SK-N-SH (cell line): Measurements from ENCODE around the gene SFR1. TPM values are rescaled to one million over a fixed set of nuclear protein-coding genes. Genes with fewer than 3 reads are reported as not detected.

ENCODE experiments used
- CTCF ChIA-PET: fragments of 300-600, 350-600 bp; formaldehyde crosslinking; extraction: SDS; loops from one replicate; lab custom pipeline; 2021; lab: Yijun Ruan, JAX
- POLR2A ChIA-PET: fragments of 350-600 bp; sonication (Branson Sonifier 250); formaldehyde crosslinking; extraction: SDS; loops from one replicate; lab custom pipeline; 2020; ENCODE audit warnings: antibody characterized with exemption, inconsistent platforms; lab: Yijun Ruan, JAX
- DNase-seq: peaks from one replicate; pipeline ENCODE4 v3.0.0; 2012
- H2AFZ ChIP-seq: fragments of 200-600 bp; sonication (generic); 2 replicates; pipeline ENCODE4 v1.8.1; 2016; ENCODE audit warnings: antibody characterized with exemption, mild to moderate bottlenecking, low read depth
- H3F3A ChIP-seq: fragments of 200-600 bp; sonication (generic); replicated peaks from 2 replicates; pipeline ENCODE3; 2016; ENCODE audit warnings: antibody characterized with exemption, mild to moderate bottlenecking; ENCODE audit not compliant: insufficient read depth
- H3K27ac ChIP-seq, 2 experiments: fragments of 200-500 bp in 1 of 2; fragments of 200-600 bp in 1 of 2; sonication (Bioruptor generic) in 1 of 2; sonication (generic), shearing (Covaris generic) in 1 of 2; 2 replicates each; pipeline versions ENCODE4 v1.5.1 to v1.6.1; 2014 to 2016; ENCODE audit warnings: low read depth in 2 of 2, inconsistent platforms in 1 of 2, low read length in 1 of 2, mild to moderate bottlenecking in 1 of 2, mixed read lengths in 1 of 2
- H3K27me3 ChIP-seq: fragments of 200-600 bp; sonication (generic), shearing (Covaris generic); 2 replicates; pipeline ENCODE4 v1.6.1; 2016; ENCODE audit warnings: mixed run types; ENCODE audit not compliant: insufficient read depth
- H3K36me3 ChIP-seq, 2 experiments: fragments of 200-500 bp in 1 of 2; fragments of 200-600 bp in 1 of 2; sonication (Bioruptor generic) in 1 of 2; sonication (generic) in 1 of 2; replicated peaks in 1 of 2; 2 replicates each; pipeline versions ENCODE3 to v1.5.1; 2014 to 2016; ENCODE audit warnings: low read length in 1 of 2, mild to moderate bottlenecking in 1 of 2; ENCODE audit not compliant: insufficient read depth in 2 of 2, control insufficient read depth in 1 of 2
- H3K4me1 ChIP-seq, 2 experiments: fragments of 200-500 bp in 1 of 2; fragments of 200-600 bp in 1 of 2; sonication (Bioruptor generic) in 1 of 2; sonication (generic), shearing (Covaris generic) in 1 of 2; 2 replicates each; pipeline versions ENCODE4 v1.5.1 to v1.6.1; 2014 to 2016; ENCODE audit warnings: low read depth in 1 of 2, low read length in 1 of 2, mixed run types in 1 of 2; ENCODE audit not compliant: insufficient read depth in 2 of 2, control insufficient read depth in 1 of 2
- H3K4me2 ChIP-seq: fragments of 200-600 bp; sonication (generic), shearing (Covaris generic); 2 replicates; pipeline ENCODE4 v1.6.1; 2017; ENCODE audit warnings: mixed run types
- H3K4me3 ChIP-seq, 2 experiments: fragments of 200-500 bp in 1 of 2; fragments of 200-600 bp in 1 of 2; sonication (Bioruptor generic) in 1 of 2; sonication (generic), shearing (Covaris generic) in 1 of 2; 2 replicates each; pipeline versions ENCODE4 v1.5.1 to v1.8.1; 2014 to 2016; ENCODE audit warnings: low read depth in 2 of 2, inconsistent platforms in 1 of 2, low read length in 1 of 2, mild to moderate bottlenecking in 1 of 2, mixed read lengths in 1 of 2, moderate library complexity in 1 of 2
- H3K79me2 ChIP-seq: fragments of 200-600 bp; sonication (generic); 2 replicates; pipeline ENCODE4 v1.8.1; 2017; ENCODE audit warnings: mild to moderate bottlenecking; ENCODE audit not compliant: insufficient read depth
- H3K9ac ChIP-seq: fragments of 200-600 bp; sonication (generic); 2 replicates; pipeline ENCODE4 v1.6.1; 2017; ENCODE audit warnings: mixed run types
- H3K9me2 ChIP-seq: fragments of 200-600 bp; sonication (generic); 2 replicates; pipeline ENCODE4 v1.6.1; 2017; ENCODE audit warnings: mixed run types
- H3K9me3 ChIP-seq: fragments of 200-600 bp; sonication (generic); 2 replicates; pipeline ENCODE4 v1.6.1; 2017; ENCODE audit warnings: mixed run types, mild to moderate bottlenecking, moderate library complexity
- H4K20me1 ChIP-seq: fragments of 200-600 bp; sonication (generic); 2 replicates; pipeline ENCODE4 v1.6.1; 2017; ENCODE audit warnings: mild to moderate bottlenecking, mixed run types; ENCODE audit not compliant: insufficient read depth
- FOXJ3 ChIP-seq: sonication (generic); formaldehyde crosslinking; IDR thresholded peaks from 2 replicates; pipeline ENCODE4 v1.5.1; 2020; ENCODE audit warnings: mild to moderate bottlenecking, missing genetic modification reagents
- GABPA ChIP-seq: IDR thresholded peaks from 2 replicates; pipeline ENCODE4 v1.4.0; 2012; ENCODE audit warnings: low read depth, mild to moderate bottlenecking
- GATA2 ChIP-seq: sonication (generic); formaldehyde crosslinking; IDR thresholded peaks from 2 replicates; pipeline ENCODE4 v1.5.0; 2020; ENCODE audit warnings: mild to moderate bottlenecking, missing genetic modification reagents
- IRF3 ChIP-seq: fragments of 150-350 bp; IDR thresholded peaks from 2 replicates; pipeline ENCODE4 v1.6.1; 2016; ENCODE audit warnings: mild to moderate bottlenecking, low read depth, low read length
- JUND ChIP-seq: IDR thresholded peaks from 2 replicates; pipeline ENCODE4 v1.4.0; 2012
- MEF2A ChIP-seq: IDR thresholded peaks from 2 replicates; pipeline ENCODE4 v1.4.0; 2012; ENCODE audit warnings: low read depth, borderline replicate concordance
- NRF1 ChIP-seq: IDR thresholded peaks from 2 replicates; pipeline ENCODE4 v1.6.1; 2012; ENCODE audit warnings: low read depth, mild to moderate bottlenecking, low read length
- POLR2AphosphoS5 ChIP-seq: IDR thresholded peaks from 2 replicates; pipeline ENCODE4 v1.6.1; 2012; ENCODE audit warnings: low read depth, low read length
- RCOR1 ChIP-seq: fragments of 150-350 bp; IDR thresholded peaks from 2 replicates; pipeline ENCODE4 v1.6.1; 2017; ENCODE audit warnings: antibody characterized with exemption, low read length
- SIN3A ChIP-seq: IDR thresholded peaks from 2 replicates; pipeline ENCODE4 v1.6.1; 2012; ENCODE audit warnings: low read depth, mild to moderate bottlenecking, low read length, moderate library complexity, borderline replicate concordance
- USF2 ChIP-seq: fragments of 150-350 bp; IDR thresholded peaks from 2 replicates; pipeline ENCODE4 v1.6.1; 2017; ENCODE audit warnings: antibody characterized with exemption, low read length, low read depth, borderline replicate concordance
- WGBS: methylation state at CpG from one replicate; pipeline ENCODE4 v1.1.6; 2017; ENCODE audit warnings: low lambda C conversion rate; 5-methylcytosine and 5-hydroxymethylcytosine counted together
- polyA plus RNA-seq, 3 experiments: library from polyadenylated mRNA; depleted of rRNA; stranded (reverse); fragments of >200 nt; gene quantifications; 2 replicates each; pipeline ENCODE4 v1.2.3, GENCODE V29; 2012

The SFR1 gene
- polyA plus RNA-seq, 1 of the 3 experiments (the other 2 are of a cell fraction): 1.5 TPM

GRCh38 chr10:104119996-104120395 is 2.0 kb upstream of the SFR1 start:
- no peaks in the 10 kb centered on the region for H3K9me3 ChIP-seq
- no peak overlapping the region for H3K4me2 ChIP-seq
- peak overlapping the region; percentile 100; the same call in 1 of the 2 replicates for H3K9ac ChIP-seq
- WGBS: 78% methylated on average over 3 of the region's 3 CpGs
- ChIA-PET CTCF (interaction anchor here (2.7 to 5.2 kb wide), 2 partner anchors 138 to 232 kb away, joined by 8 to 44 read pairs; no protein-coding TSS in a partner anchor), POLR2A (no interaction called here)
- H3K36me3 ChIP-seq: peaks cover 0 to 6% of the 10 kb centered on the region in 2 experiments
- H3F3A ChIP-seq: peaks cover 12% of the 10 kb centered on the region
- H3K79me2 ChIP-seq: no peaks in the 10 kb centered on the region
- peak overlapping the region; percentile 93 for H2AFZ ChIP-seq
- no peak for DNase-seq
- peak overlapping the region in 1 of 2 experiments; percentile 100; a peak in 2 of 4 replicates for H3K27ac ChIP-seq
- peaks cover 0 to 11% of the 10 kb centered on the region in 2 experiments; a peak in 3 of 4 replicates for H3K4me1 ChIP-seq
- H3K9me2 ChIP-seq: no peaks in the 10 kb centered on the region
- TF ChIP-seq POLR2AphosphoS5: no peak
- no peak for TF ChIP-seq FOXJ3 (CRISPR knock-in tag)
- no peak for TF ChIP-seq IRF3
- TF ChIP-seq USF2: no peak
- TF ChIP-seq SIN3A: no peak
- no peak for TF ChIP-seq GATA2 (CRISPR knock-in tag)
- TF ChIP-seq RCOR1: no peak
- no peak for TF ChIP-seq NRF1
- no peaks in the 10 kb centered on the region for H3K27me3 ChIP-seq
- no peak overlapping the region for H3K4me3 ChIP-seq
- no peaks in the 10 kb centered on the region for H4K20me1 ChIP-seq

- 69% methylated on average over 2 of the region's 2 CpGs for WGBS
- H3K9me2 ChIP-seq: no peaks in the 10 kb centered on the region
- peaks cover 12% of the 10 kb centered on the region for H3F3A ChIP-seq
- H3K9ac ChIP-seq: peak overlapping the region; percentile 100
- TF ChIP-seq MEF2A (no peak), GABPA (no peak), USF2 (no peak), JUND (no peak)
- POLR2A ChIA-PET: no interaction called here
- H3K9me3 ChIP-seq: no peaks in the 10 kb centered on the region
- H3K79me2 ChIP-seq: no peaks in the 10 kb centered on the region
- peak overlapping the region; percentile 95 for H3K4me2 ChIP-seq
- peaks cover 0 to 6% of the 10 kb centered on the region in 2 experiments for H3K36me3 ChIP-seq
- peak overlapping the region; percentile 78 to 86 for H3K4me3 ChIP-seq
- H4K20me1 ChIP-seq: no peaks in the 10 kb centered on the region
- peaks cover 0 to 11% of the 10 kb centered on the region in 2 experiments; a peak in 3 of 4 replicates for H3K4me1 ChIP-seq
- no peaks in the 10 kb centered on the region for H3K27me3 ChIP-seq
- no peak for DNase-seq
- CTCF ChIA-PET: interaction anchor here (0.6 to 5.2 kb wide), 13 partner anchors 11 to 567 kb away, joined by 3 to 44 read pairs (median 5); no protein-coding TSS in a partner anchor
- peak overlapping the region; percentile 93 for H2AFZ ChIP-seq
- H3K27ac ChIP-seq: peak overlapping the region; percentile 99 to 100
Observed at GRCh38 chr10:104120512-104120902, 1.5 kb upstream of the SFR1 start.
